HG03196 (cell line): ENCODE results near the gene IFIT2.

Experiments used
- ATAC-seq: cut with Tn5 transposase; IDR thresholded peaks from one replicate; pipeline ENCODE4 v1.9.1; 2021; ENCODE audit not compliant: unreplicated experiment

Gene IFIT2

GRCh38 chr10:89337484-89337883, 35.6 kb downstream of the IFIT2 start:
- no peak for ATAC-seq

- ATAC-seq = no peak
Measured at GRCh38 chr10:89338713-89339112, 36.9 kb downstream of the IFIT2 start.

DNA sequence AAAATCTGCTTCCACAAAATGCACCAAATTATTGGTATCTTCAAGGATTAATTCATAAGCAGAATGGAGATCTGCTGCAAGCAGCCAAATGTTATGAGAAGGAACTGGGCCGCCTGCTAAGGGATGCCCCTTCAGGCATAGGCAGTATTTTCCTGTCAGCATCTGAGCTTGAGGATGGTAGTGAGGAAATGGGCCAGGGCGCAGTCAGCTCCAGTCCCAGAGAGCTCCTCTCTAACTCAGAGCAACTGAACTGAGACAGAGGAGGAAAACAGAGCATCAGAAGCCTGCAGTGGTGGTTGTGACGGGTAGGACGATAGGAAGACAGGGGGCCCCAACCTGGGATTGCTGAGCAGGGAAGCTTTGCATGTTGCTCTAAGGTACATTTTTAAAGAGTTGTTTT, 38.0 kb downstream of the IFIT2 start:
- ATAC-seq = no peak

DNA sequence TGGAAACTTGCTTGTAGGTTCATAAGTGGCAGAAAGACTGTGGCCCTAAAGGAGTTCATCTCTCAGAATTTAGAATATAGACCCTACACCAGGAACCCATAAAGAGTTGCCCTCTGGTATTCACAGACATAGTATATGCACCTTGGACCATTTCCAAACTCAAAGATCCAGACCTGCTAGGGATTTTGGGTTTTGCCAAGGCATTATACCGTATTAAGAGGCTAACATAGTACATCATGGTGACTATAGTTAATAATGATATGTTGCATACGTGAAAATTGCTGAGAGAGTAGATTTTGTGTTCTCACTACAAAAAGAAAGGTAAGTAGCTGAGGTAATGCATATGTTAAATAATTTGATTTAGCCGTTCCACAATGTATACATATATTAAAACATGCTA, 39.8 kb downstream of the IFIT2 start:
- ATAC-seq = no peak

DNA sequence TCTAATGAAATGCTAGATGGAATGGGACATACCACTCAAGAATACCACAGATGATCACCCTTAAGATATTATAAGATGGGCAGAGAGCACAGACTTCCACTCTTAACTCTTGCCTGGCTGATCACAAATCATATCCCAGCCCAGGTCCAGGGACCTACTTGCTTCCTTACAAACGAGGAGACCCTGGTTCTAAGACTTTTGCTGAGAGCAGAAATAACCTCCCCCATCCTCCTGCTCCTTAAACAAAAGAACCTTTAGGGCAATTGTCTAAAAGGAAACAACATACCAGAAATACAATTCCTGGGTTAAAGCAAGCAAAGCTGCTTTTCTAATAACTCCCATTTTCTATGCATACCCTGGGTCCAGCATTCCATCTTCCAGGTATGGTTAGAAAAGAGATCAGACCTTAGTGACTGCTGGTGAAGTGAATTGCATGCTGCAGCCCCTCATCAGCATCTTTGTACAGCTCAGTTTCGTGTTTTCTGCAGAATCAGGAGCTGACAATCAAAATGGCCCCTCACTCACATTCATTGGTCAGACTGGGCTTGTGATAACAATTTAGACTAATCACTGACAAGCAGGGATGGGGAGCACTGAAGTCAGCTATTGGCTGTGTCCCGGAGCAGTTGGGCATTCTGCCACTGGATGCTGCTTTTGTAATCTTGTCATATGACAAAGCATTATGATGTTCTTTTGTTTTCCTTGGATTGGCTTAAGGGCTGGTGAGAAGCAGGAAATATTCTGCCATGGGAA, 40.5 kb downstream of the IFIT2 start:
- no peak for ATAC-seq

DNA sequence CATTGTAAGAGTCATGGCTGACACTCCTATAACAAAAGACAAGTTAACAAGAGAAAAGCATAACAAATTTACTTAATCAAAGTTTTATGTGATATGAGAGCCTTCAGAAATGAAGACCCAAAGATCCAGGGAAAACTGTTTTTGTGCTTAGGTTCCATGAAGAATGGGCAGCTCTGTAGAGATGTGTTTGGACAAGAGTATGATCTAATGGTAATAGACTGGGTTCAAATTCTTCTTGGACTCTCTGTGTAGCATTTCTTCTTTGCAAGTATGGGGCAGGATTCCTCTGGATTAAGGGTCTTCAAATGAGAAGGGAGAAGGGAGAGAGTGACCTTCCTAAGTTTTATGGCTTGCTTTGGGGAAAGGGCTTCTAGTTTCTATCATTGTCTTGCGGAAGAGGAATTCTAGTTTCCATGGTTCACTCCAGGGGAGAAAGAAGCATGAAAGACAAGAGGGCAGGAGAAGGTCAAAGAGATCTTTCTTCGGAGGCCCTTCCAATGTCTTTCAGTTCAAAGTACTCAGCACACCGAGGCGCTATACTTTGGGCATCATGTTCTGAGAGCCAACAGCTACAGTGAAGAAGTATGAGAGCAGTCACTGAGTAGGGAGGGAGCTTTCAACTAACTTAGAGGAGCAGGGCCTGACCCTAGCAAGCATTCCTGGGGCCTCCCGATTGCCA, 41.4 kb downstream of the IFIT2 start:
- no peak for ATAC-seq

DNA sequence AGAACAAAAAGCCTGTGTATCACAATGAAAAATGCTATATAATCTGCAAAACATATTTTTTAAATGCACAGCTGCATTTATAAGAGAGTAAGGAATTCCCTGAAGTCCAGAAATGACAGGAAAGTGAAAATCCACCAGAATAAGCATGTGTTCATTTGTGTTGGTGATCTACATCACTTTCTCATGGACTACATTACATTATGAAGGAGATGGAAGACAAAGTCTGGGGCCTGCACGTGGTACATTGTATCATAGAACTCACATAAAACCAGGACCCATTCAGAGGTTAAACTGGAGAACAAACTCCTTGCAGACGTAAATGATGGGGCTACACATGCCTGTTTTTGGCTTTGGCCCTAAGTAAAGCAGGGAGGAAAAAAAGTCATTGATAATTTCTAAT, 42.3 kb downstream of the IFIT2 start:
- no peak for ATAC-seq

DNA sequence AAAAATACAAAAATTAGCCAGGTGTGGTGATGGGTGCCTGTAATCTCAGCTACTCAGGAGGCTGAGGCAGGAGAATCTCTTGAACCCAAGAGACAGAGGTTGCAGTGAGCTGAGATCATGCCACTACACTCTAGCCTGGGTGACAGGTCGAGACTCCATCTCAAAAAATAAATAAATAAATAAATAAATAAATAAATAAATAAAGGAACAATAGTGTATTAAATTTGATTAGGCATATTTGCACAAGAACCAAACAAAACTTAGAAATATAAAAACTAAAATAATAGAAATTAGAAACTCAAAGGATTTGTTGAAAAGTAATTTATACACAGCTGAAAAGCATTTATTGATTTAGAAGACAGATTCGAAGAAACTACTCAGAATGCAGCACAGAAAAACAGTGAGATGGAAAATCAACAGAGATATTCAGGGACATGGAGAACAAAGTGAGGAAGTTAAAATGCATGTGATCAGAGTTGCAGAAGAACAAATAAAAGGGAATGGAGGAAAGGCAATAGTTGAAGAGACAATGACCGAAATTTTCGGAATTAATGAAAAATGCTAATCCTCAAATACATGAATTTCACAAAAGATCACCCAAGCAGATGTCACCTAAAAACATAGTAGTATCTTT, 43.6 kb downstream of the IFIT2 start:
- ATAC-seq = no peak

DNA sequence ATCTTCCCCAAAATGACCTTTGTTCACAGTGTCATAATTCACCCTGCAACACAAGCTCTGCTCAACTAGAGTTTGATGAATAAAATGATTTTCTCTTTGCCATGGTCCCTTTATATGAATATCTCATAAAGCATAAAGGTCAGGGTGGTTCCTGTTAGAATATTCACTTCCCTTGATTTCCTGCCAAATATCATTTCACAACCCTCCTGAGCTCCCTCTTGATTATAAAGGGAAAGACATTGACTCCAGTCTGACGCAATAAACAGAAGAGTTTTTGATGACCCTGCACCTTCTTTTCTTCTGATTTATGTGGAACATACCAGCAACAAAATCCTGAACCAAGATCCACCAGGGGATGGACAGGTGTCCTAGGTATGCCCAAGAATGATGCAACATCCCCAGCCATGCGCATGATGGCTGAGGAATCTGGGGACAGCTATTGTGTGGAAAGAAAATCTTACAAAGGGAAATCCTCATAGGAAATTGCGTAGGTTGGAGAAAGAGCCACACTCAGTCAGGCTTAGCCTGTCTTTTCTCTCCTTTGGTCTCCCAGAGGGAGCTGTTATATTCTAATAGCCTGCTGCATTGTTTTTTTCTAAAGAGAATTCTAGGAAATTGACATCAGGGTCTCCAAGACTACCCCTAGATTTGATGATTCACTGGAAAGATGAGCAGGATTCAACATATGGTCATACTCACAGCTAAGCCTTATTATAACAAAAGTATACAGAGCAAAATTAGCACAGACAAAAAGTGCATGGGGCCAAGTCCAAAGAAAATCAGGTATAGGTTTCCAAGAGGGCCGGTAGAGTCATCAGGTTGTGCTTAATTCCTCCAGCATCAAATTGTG, 44.8 kb downstream of the IFIT2 start:
- no peak for ATAC-seq

DNA sequence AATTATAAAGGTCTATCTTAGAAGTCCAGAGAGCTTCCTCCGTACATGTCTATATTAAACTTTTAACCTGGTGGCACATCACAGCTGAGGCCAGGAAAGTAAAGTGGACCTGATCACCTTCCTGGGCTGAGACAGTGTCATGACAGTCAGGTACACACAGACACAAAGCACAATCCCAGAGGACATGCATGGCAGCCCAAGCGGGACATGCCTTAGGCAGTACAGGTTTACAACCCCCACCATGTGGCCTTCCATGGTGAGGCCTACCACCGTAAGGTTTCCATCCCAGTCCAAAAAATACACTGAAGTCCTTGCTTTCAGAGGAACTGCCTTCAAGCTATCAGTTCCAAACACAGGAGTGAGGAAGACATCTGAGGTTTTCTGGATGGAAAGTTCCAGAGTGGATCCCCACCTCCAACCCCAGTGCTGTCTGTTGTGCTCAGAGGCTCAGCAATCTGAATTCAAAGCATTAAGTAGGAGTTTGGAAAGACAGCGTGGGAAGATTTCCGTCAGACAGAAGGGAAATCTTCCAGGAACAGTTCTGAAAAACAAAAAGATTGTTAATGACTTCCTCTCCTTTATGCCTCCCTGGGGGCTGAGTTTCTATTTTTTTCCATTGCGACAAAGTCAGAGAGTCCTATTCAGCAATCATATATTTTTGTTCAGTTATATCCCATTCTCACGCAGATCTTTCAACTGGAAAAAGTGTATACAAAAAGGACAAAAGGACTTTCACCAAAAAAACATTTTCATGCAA, 46.0 kb downstream of the IFIT2 start:
- ATAC-seq = no peak

DNA sequence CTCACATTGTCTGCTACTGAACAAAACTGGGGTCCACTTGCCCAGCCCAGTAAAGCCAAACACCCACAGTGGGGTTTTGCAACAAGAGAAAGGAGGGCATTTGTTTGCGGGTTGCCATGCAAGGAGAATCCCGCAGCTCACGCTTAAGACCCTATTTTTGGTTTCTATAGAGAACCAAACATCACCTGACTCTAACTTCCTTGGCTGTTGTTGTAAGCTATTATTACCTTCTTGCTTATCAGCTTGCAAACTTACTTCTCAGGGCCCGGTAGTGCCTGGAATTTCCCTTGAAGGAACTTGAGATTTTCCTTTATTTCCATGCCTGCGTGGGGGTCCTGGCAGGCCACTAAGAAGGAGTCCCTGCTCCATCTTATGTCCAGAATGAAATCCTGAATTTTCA, 46.6 kb downstream of the IFIT2 start:
- no peak for ATAC-seq

DNA sequence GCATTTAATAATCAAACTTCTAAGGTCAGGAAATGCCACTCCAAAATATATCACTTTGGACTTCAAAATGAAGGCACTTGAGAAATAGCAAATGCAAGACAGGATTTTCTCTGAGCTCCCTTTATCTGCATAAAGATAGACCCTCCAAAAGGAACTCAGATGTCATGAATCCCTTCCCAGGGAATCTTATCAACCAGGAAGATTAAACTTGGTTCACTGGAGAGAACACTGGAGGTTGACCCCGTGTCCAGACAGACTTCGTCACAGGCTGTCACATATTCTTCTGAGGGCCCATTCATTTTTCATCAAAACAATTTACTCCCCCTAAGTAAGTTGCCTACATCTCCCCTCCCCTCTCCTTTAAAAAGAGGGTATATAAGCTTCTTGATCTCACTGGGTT, 47.1 kb downstream of the IFIT2 start:
- no peak for ATAC-seq

DNA sequence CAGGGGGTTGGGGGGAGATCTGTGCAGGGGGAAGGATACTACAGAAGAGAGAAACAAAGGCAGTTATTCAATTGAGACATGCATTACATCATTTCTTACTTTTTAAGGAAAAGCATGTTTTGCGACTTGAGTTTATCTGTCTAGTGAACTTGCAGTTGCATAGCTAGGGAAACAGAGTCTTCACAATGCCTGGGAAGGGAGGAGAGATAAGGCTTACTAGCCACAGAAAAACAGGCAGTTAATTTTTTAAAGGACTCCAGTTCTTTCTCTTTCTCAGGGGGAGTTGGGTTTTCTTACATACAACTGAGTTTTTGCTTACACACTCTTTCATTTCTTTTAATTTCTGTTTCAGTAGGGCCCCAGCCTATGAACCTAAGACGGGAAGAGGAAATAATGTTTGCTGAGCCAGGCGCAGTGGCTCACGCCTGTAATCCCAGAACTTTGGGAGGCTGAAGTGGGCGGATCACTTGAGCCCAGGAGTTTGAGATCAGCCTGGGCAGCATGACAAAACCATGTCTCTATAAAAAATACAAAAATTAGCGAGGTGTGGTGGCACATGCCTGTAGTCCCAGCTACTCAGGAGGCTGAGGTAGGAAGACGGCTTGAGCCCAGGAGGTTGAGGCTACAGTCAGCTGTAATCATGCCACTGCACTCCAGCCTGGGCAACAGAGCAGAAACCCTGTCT, 48.9 kb downstream of the IFIT2 start:
- ATAC-seq = peak; percentile 24

DNA sequence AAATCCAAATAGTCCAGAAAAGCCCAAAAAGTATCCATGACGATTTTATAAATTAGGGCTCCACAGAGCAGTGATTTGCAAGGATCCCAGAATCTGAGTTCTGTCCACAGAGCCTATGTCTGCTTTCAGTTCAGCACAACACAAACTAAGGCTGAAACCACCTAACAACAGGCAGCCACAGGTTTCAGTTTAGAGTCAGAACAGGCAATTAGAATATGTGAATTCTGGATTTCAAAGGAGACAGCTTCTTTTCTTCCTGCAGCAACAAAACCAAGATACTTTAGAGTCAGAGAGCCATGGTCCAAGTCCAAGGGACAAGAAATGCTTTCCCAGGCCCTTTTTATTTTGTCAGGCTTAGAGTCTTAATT, 49.5 kb downstream of the IFIT2 start:
- peak; percentile 65 for ATAC-seq

DNA sequence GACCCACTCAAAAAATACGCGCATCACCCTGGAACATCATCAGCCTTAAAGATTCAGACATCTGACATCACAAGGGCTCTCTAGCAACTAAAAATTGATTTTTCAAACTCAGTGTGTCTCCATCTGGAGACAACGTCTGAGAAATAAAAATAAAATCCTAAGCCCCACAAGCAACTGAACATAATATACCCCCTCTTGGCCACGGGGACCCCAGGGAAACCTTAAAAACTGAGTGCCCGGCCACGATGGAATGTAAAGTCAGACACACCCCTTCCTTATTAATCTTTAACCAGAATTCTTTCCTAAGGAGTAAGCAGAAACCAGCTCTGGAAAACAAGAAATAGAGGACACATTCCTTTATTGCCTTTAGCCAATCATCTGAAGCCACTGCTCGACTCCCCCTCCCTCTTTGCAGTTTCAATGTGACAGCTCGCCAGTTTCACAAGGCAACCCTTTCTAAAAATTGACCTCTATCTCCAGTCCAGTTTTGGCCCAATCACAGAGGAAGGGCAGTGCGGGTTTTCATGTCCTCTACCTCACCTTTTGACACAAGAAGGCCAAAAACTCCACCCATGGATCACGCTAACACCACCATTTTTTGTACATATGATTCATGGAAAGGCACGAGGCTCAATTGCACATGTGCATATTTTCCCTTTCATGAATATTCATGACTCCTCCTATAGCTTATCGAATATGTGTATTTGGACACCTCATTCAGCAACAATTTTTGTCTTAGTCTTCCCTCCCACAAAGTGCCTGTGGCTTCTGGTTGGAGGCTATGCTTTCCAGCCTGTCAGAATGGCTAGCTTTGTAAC, 50.1 kb downstream of the IFIT2 start:
- no peak for ATAC-seq

DNA sequence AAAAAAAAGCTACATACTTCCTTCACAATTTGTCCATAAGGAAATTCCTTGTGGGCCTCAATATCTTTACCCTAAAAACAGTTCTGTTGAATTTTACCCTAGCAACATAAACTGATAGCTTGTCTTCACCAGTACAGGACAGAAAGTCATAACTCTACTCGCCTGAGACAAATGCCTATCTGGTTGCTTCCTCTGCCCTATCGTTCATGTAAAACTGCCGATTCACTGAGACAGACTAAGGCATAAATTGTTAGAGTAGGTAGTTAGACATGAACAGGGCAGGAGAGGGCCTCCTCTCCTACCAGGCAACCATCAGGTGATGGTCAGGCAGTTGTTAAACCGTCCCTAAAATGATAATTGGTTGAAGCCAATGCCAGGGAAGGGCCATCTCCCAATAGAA, 51.0 kb downstream of the IFIT2 start:
- ATAC-seq = no peak

GRCh38 chr10:89355394-89355931, 53.6 kb downstream of the IFIT2 start:
- ATAC-seq = no peak

DNA sequence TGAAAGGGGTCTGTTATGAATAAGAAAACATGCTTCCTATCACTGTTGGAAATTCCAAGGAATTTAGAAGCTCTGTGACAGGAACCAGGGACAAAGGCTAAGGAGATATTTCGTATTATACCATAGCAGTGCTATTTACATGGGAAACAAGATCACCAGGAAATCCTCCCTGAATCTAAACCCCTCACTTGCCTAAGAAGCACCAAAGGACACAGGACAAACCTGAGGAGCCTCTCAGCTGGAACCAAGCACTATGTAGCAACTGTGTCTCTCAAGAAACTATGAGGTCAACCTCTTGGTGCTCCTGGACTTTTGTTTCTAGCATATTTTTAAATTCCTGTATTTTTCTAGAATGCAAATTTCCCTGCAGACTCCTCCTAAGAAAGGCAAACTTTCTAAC, 55.2 kb downstream of the IFIT2 start:
- no peak for ATAC-seq

- ATAC-seq = no peak
Measured at GRCh38 chr10:89357975-89358374, 56.1 kb downstream of the IFIT2 start.
